CD4-positive, alpha-beta T cell treated with Interleukin-17A for 4 hours (primary cell): ENCODE data around the gene OSGIN1.
A peak's percentile ranks its signal among the peaks of the same experiment; 100 is the strongest.

Experiments
- DNase-seq: peaks from one replicate; pipeline ENCODE4 v3.0.0-alpha.2; 2020; ENCODE audit warnings: mixed read lengths

OSGIN1 gene

GRCh38 chr16:84007520-84007919, 54.5 kb downstream of the OSGIN1 start:
- DNase-seq: no peak

DNA sequence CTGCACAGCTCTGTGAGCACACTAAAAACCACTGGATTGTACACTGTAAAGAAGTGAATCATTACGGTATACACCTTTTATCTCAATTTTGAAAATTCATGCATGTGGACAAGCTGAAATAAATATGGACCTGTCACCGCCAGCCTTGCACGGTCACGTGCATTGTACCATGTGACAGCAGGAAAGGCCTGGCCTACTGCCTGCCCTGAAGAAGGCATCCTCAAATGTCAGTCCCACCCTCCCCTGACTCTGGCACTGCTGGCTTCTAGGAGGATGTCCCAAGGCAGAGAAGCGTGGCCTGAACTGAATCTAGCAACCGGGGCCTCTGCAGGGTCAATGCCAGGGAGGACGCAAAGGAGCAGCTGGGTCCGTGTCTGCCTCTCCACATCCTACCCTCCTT, 54.9 kb downstream of the OSGIN1 start:
- DNase-seq: no peak

GRCh38 chr16:84009282-84009681, 56.2 kb downstream of the OSGIN1 start:
- no peak for DNase-seq

DNA sequence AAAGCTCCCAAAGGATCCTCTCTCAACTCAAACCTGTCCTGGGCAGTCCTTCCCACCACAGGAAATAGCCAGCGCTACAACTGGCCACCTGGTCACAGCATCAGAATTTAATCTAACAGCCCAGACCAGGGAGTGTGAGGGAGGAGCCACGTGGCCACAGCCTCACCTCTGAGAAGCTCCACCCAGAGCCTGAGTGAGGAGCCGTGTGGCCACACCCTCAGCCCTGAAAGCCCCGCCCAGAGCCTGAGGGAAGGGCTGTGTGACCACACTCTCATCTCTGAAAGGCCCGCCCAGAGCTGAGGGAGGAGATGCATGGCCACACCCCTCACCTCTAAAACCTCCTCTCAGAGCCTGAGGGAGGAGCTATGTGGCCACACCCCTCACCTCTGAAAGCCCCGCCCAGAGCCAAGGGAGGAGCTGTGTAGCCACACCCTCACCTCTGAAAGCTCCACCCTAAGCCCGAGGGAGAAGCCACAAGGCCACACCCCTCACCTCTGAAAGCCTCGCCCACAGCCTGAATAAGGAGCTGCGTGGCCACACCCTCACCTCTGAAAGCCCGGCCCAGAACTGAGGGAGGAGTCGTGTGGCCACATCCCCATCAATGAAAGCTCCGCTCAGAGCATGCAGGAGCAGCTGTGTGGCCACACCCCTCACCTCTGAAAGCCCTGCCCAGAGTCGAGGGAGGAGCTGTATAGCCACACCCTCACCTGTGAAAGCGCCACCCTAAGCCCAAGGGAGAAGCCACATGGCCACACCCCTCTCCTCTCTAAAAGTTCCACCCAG, 60.9 kb downstream of the OSGIN1 start:
- peak; percentile 34 for DNase-seq

DNA sequence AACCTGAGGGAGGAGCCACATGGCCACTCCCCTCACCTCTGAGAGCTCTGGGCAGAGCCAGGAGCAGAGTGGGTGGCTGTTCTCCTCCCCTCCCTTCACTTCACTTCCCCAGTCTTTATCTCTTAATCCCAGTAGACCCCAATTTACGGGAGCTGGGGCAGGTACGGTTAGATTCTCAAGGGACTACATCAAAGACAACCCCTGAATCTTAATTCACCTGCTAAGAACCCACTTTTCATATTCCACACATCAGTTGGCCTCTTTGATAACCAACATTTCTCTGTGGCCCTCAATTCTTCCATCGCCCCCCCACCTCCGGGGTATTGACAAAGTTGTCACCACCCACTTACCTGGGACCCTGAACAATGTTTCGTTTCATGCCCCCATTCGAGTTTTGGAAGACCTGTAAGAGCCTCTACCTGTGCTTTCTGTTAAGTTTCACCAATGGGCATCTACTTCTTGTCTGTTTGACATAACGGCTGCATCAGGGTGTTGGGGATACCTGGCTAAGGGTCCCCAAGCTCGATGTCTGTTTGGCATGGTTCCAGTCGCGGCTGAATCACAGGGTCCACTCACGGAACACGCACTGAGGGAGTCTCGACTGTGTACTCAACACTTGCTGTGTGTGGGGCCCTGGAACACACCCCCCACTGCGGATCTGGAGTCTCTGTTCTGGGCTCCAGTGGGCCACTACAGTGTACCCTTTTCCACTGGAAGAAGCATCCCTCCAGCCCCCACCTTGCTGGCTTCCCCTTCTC, 61.7 kb downstream of the OSGIN1 start:
- no peak for DNase-seq

DNA sequence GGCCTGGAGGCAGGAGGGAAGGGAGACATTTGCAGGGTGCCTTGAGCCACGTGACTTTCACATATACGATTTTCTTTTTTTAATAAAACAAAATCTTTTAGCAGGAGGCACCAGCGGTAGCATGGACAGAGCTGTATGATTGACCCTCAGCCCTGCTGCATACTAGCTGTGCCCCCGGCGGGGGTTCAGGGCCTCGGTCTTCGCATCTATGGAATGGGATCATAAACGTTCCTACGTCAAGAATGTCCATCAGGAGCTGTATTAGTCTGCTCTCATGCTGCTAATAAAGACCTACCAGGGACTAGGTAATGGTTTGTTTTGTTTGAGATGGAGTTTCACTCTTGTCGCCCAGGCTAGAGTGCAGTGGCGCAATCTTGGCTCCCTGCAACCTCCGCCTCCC, 62.4 kb downstream of the OSGIN1 start:
- no peak for DNase-seq
